ENCODE measurements around the gene CACNA1H. TPM values are rescaled to one million over a fixed set of nuclear protein-coding genes. Genes with fewer than 3 reads are reported as not detected.
A peak's percentile ranks its signal among the peaks of the same experiment; 100 is the strongest.

CACNA1H gene
- total and polyA plus RNA-seq, 9 of the 15 experiments (the other 6 are each of a cell fraction or from before 2014, with no cell fraction given) = 0.10 to 0.18 TPM; not detected in 7

- Histone ChIP-seq H3K4me1 (replicated peaks in 1 of 2; ENCODE audit: control insufficient read depth in 2 of 2, insufficient read depth in 2 of 2, low read length in 2 of 2) (peaks cover 0 to 19% of the 10 kb centered on the region in 2 experiments; a peak in 2 of 5 replicates), H3K4me3 (no peak overlapping the region), H3K4me2 (ENCODE audit: insufficient read depth, low read length) (no peak overlapping the region), H4K20me1 (replicated peaks; ENCODE audit: control insufficient read depth, insufficient read depth, low read length) (no peaks in the 10 kb centered on the region), H3K9ac (ENCODE audit: insufficient read depth in 1 of 2, low read depth in 2 of 2, low read length in 2 of 2) (no peak overlapping the region), H3K79me2 (ENCODE audit: control insufficient read depth, insufficient read depth, low read length) (no peaks in the 10 kb centered on the region), H2AFZ (ENCODE audit: low read depth, low read length) (no peak overlapping the region), H3K27me3 (ENCODE audit: control insufficient read depth in 2 of 2, insufficient read depth in 2 of 2, low read length in 2 of 2) (peaks cover 7 to 29% of the 10 kb centered on the region in 2 experiments; a peak in 3 of 5 replicates), H3K9me1 (ENCODE audit: control insufficient read depth, insufficient read depth, low read length) (no peaks in the 10 kb centered on the region), H3K36me3 (ENCODE audit: control insufficient read depth, insufficient read depth, low read length) (no peaks in the 10 kb centered on the region), H3K9me3 (replicated peaks; ENCODE audit: control insufficient read depth, insufficient read depth, low read depth, low read length) (no peaks in the 10 kb centered on the region), H3K27ac (ENCODE audit: extremely low read depth, low read depth, low read length) (no peak overlapping the region)
- DNase-seq (ENCODE audit: extremely low read depth in 1 of 4, low spot score in 3 of 4) (no peak), ATAC-seq (no peak), FAIRE-seq (no peak)
- in situ Hi-C loops (cut with MboI) = no loop called here
- POLR2A ChIA-PET = interaction anchor here (1.0 kb wide), 1 partner anchor 22 kb away, joined by 5 read pairs; no protein-coding TSS in a partner anchor
- 3% methylated on average over 10 of the region's 12 CpGs for WGBS (ENCODE audit: insufficient coverage, low coverage, missing lambda C conversion rate)
- TF ChIP-seq E2F3 (CRISPR knock-in tag; IDR thresholded peaks at IDR 0.05) = no peak
- TF ChIP-seq SFPQ (IDR thresholded peaks at IDR 0.05; ENCODE audit: low read depth, low read length) = no peak
- no peak for TF ChIP-seq ETV5 (CRISPR knock-in tag; IDR thresholded peaks at IDR 0.05; ENCODE audit: low read depth)
- TF ChIP-seq RAD21 (CRISPR knock-in tag; conservative IDR thresholded peaks at IDR 0.05 in 1 of 2, IDR thresholded peaks at IDR 0.05 in 1 of 2) = no peak
- TF ChIP-seq ZFP1 (CRISPR knock-in tag; IDR thresholded peaks at IDR 0.05) = no peak
- no peak for TF ChIP-seq ZC3H8 (IDR thresholded peaks at IDR 0.05)
- peak; percentile 44; the same call in 1 of the 2 replicates for TF ChIP-seq GABPA (tag; conservative IDR thresholded peaks at IDR 0.05; ENCODE audit: low read depth)
- no peak for TF ChIP-seq ZNF444 (CRISPR knock-in tag; IDR thresholded peaks at IDR 0.05)
- no peak for TF ChIP-seq MCM7 (IDR thresholded peaks at IDR 0.05)
- no peak for TF ChIP-seq TRIM28 (IDR thresholded peaks at IDR 0.05)
- TF ChIP-seq MAZ (CRISPR knock-in tag; conservative IDR thresholded peaks at IDR 0.05 in 1 of 2, IDR thresholded peaks at IDR 0.05 in 1 of 2) = peak in 1 of 2 experiments; percentile 41; a peak in 1 of 4 replicates
- TF ChIP-seq MCM2 (IDR thresholded peaks at IDR 0.05; ENCODE audit: low read depth) = no peak
- TF ChIP-seq ZNF239 (CRISPR knock-in tag; IDR thresholded peaks at IDR 0.05) = no peak
- no peak for TF ChIP-seq ZNF184 (CRISPR knock-in tag; IDR thresholded peaks at IDR 0.05)
- TF ChIP-seq MXD1 (CRISPR knock-in tag; IDR thresholded peaks at IDR 0.05; ENCODE audit: borderline replicate concordance, poor library complexity, severe bottlenecking) = no peak
- TF ChIP-seq NFE2 (IDR thresholded peaks at IDR 0.05; ENCODE audit: low read depth) = peak; percentile 6; the same call in 1 of the 2 replicates
- TF ChIP-seq C11orf30 (IDR thresholded peaks at IDR 0.05; ENCODE audit: low read depth) = peak; percentile 15; the same call in 1 of the 2 replicates
- intact Hi-C loops (cut with micrococcal nuclease) = no loop called here
- CTCF ChIA-PET (ENCODE audit: low intra/inter-chr PET ratio) = no interaction called here
- no TSS peak for BruUV-seq (replicated peaks)
Observed at GRCh38 chr16:1244881-1245280, 92.0 kb downstream of the CACNA1H start.

All from K562 (cell line).